Caco-2 (cell line): ENCODE data around the gene DIRAS1. TPM values are rescaled to one million over a fixed set of nuclear protein-coding genes. Genes with fewer than 3 reads are reported as not detected.
"Not testable (repeated sequence)": the region's sequence is repeated elsewhere in the genome, so short reads cannot be mapped to it uniquely, and the experiment has no call there.

Experiments used
- BruUV-seq: library from RNA; stranded (reverse); fragments of 400-500 nt; replicated peaks from 2 replicates; lab custom pipeline; 2021; lab: Mats Ljungman, UMichigan
- CTCF ChIA-PET: fragments of 300-600 bp; sonication (Branson Sonifier 250); formaldehyde crosslinking; loops from one replicate; lab custom pipeline; 2022; ENCODE audit warnings: antibody characterized with exemption; lab: Charles Lee
- POLR2A ChIA-PET: fragments of 300-600 bp; sonication (Branson Sonifier 250); formaldehyde crosslinking; loops from one replicate; lab custom pipeline; 2022; ENCODE audit warnings: antibody characterized with exemption; lab: Charles Lee
- DNase-seq, 2 experiments: peaks; one replicate each; pipeline versions ENCODE4 v3.0.0 to v3.0.0-alpha.2; 2020 to 2022
- H3K27me3 ChIP-seq: replicated peaks from 2 replicates; pipeline ENCODE4 v1.6.0; 2011; ENCODE audit warnings: low read length; ENCODE audit not compliant: control insufficient read depth, insufficient read depth
- H3K36me3 ChIP-seq: 2 replicates; pipeline ENCODE4 v1.5.1; 2011; ENCODE audit warnings: low read length; ENCODE audit not compliant: control insufficient read depth, insufficient read depth
- H3K4me1 ChIP-seq: fragments of 250-450 bp; sonication (Bioruptor Pico); 2 replicates; pipeline ENCODE4 v1.5.1; 2020; ENCODE audit warnings: mild to moderate bottlenecking
- H3K4me3 ChIP-seq: 2 replicates; pipeline ENCODE4 v1.5.1; 2011; ENCODE audit warnings: low read depth, mild to moderate bottlenecking, control low read depth, low read length
- H3K9me3 ChIP-seq: fragments of 250-450 bp; sonication (Bioruptor Pico); 2 replicates; pipeline ENCODE4 v1.5.1; 2020; ENCODE audit warnings: mild to moderate bottlenecking, moderate library complexity
- H3K27ac Mint-ChIP-seq: one replicate; pipeline ENCODE4 v1.8.0; 2022; ENCODE audit warnings: mixed read lengths; ENCODE audit not compliant: unreplicated experiment
- H3K27me3 Mint-ChIP-seq: one replicate; pipeline ENCODE4 v1.8.0; 2022; ENCODE audit warnings: mixed read lengths; ENCODE audit not compliant: insufficient read depth, unreplicated experiment
- H3K36me3 Mint-ChIP-seq: one replicate; pipeline ENCODE4 v1.8.0; 2022; ENCODE audit warnings: mild to moderate bottlenecking, mixed read lengths; ENCODE audit not compliant: insufficient read depth, unreplicated experiment
- H3K4me1 Mint-ChIP-seq: one replicate; pipeline ENCODE4 v1.8.0; 2022; ENCODE audit warnings: low read depth, mixed read lengths; ENCODE audit not compliant: unreplicated experiment
- H3K4me3 Mint-ChIP-seq: one replicate; pipeline ENCODE4 v1.8.0; 2022; ENCODE audit warnings: mild to moderate bottlenecking, moderate library complexity, mixed read lengths; ENCODE audit not compliant: unreplicated experiment
- H3K9me3 Mint-ChIP-seq: one replicate; pipeline ENCODE4 v1.8.0; 2022; ENCODE audit warnings: mixed read lengths; ENCODE audit not compliant: unreplicated experiment
- CTCF ChIP-seq, 2 experiments: fragments of 200-600 bp in 1 of 2; IDR thresholded peaks; 1 replicate in 1 of 2; 2 replicates in 1 of 2; pipeline versions ENCODE4 v1.5.1 to v1.8.0; 2011 to 2022; ENCODE audit warnings: antibody characterized with exemption in 1 of 2, control low read depth in 1 of 2, inconsistent platforms in 1 of 2, low read depth in 1 of 2, low read length in 1 of 2, mild to moderate bottlenecking in 1 of 2, moderate library complexity in 1 of 2; ENCODE audit not compliant: insufficient read depth in 1 of 2, severe bottlenecking in 1 of 2, unreplicated experiment in 1 of 2
- intact Hi-C: fragments of 100-400 bp; cut with micrococcal nuclease; formaldehyde crosslinking; loops from one replicate; pipeline ENCODE4 v1.10.0; 2022; ENCODE audit not compliant: unreplicated experiment
- total RNA-seq: library from RNA; stranded (reverse); gene quantifications from 2 replicates; pipeline ENCODE4 v1.2.3, GENCODE V29; 2022

Gene DIRAS1
- total RNA-seq, 1 experiment from 2014 or later = 2.3 TPM

- Histone ChIP-seq H3K4me3 (no peak overlapping the region), H3K27me3 (no peaks in the 10 kb centered on the region; the same call in 1 of the 2 replicates), H3K9me3 (no peaks in the 10 kb centered on the region), H3K36me3 (no peaks in the 10 kb centered on the region), H3K4me1 (no peaks in the 10 kb centered on the region)
- BruUV-seq = no TSS peak
- Mint-ChIP-seq H3K27ac (no peak overlapping the region), H3K4me3 (no peak overlapping the region), H3K4me1 (no peaks in the 10 kb centered on the region), H3K27me3 (peaks cover 6% of the 10 kb centered on the region), H3K9me3 (no peaks in the 10 kb centered on the region), H3K36me3 (no peaks in the 10 kb centered on the region)
- ChIA-PET POLR2A (no interaction called here), CTCF (no interaction called here)
- TF ChIP-seq CTCF (IDR thresholded peaks at IDR 0.05; ENCODE audit: insufficient read depth in 1 of 2, low read depth in 1 of 2, low read length in 1 of 2, severe bottlenecking in 1 of 2, unreplicated experiment in 1 of 2) = no peak
- no peak for DNase-seq
- intact Hi-C loops = no loop called here
These were observed 51.0 kb downstream of the DIRAS1 start for GRCh38 chr19:2670217-2670616.

- ChIA-PET CTCF (no interaction called here), POLR2A (interaction anchor here (0.6 kb wide), 1 partner anchor 798 kb away, joined by 15 read pairs; no protein-coding TSS in a partner anchor)
- Mint-ChIP-seq H3K27ac (no peak overlapping the region), H3K4me1 (no peaks in the 10 kb centered on the region), H3K9me3 (no peaks in the 10 kb centered on the region), H3K36me3 (no peaks in the 10 kb centered on the region), H3K27me3 (peaks cover 5% of the 10 kb centered on the region), H3K4me3 (no peak overlapping the region)
- Histone ChIP-seq H3K4me1 (no peaks in the 10 kb centered on the region), H3K9me3 (no peaks in the 10 kb centered on the region), H3K27me3 (no peaks in the 10 kb centered on the region; the same call in 1 of the 2 replicates), H3K36me3 (no peaks in the 10 kb centered on the region), H3K4me3 (no peak overlapping the region)
- no TSS peak for BruUV-seq
- TF ChIP-seq CTCF (IDR thresholded peaks at IDR 0.05; ENCODE audit: insufficient read depth in 1 of 2, low read depth in 1 of 2, low read length in 1 of 2, severe bottlenecking in 1 of 2, unreplicated experiment in 1 of 2) = no peak
- intact Hi-C loops = no loop called here
- DNase-seq = no peak
These were observed 52.9 kb downstream of the DIRAS1 start for GRCh38 chr19:2668175-2668763.

- H3K27ac Mint-ChIP-seq, DNase-seq, H3K4me1 Mint-ChIP-seq, H3K9me3 ChIP-seq, H3K36me3 ChIP-seq, CTCF ChIA-PET, BruUV-seq, H3K4me3 Mint-ChIP-seq, H3K9me3 Mint-ChIP-seq, POLR2A ChIA-PET, H3K4me3 ChIP-seq, intact Hi-C loops, H3K27me3 ChIP-seq, H3K27me3 Mint-ChIP-seq, H3K36me3 Mint-ChIP-seq, H3K4me1 ChIP-seq: not testable (repeated sequence)
These were observed 53.8 kb downstream of the DIRAS1 start for GRCh38 chr19:2667349-2667748.
